HCT116 (cell line): ENCODE results near the gene KIF26B. TPM values are rescaled to one million over a fixed set of nuclear protein-coding genes. Genes with fewer than 3 reads are reported as not detected.

ENCODE experiments used
- ATAC-seq: fragments of 200-7000 bp; cut with Tn5 transposase; 2 replicates; pipeline ENCODE4 v1.9.1; 2020; ENCODE audit warnings: mild to moderate bottlenecking, moderate library complexity
- BruUV-seq: library from RNA; stranded (reverse); fragments of 400-500 nt; replicated peaks from 2 replicates; lab custom pipeline; 2021; lab: Mats Ljungman, UMichigan
- CTCF ChIA-PET: fragments of 300-600 bp; sonication (Branson Sonifier 250); formaldehyde crosslinking; loops from one replicate; lab custom pipeline; 2021; ENCODE audit warnings: antibody characterized with exemption; lab: Charles Lee
- POLR2A ChIA-PET: fragments of 300-600, 350-600 bp; sonication (Branson Sonifier 250); formaldehyde crosslinking; loops from one replicate; lab custom pipeline; 2021; ENCODE audit warnings: antibody characterized with exemption; lab: Charles Lee
- RAD21 ChIA-PET, 2 experiments: fragments of 300-600 bp; sonication (Branson Sonifier 250); formaldehyde crosslinking; loops; one replicate each; lab custom pipeline; 2023; ENCODE audit warnings: low total read pairs in 2 of 2; ENCODE audit not compliant: uncharacterized antibody in 2 of 2, unreplicated experiment in 2 of 2, low non-redundant PET in 1 of 2; lab: Charles Lee
- DNase-seq: peaks from one replicate; pipeline ENCODE4 v3.0.0-alpha.2; 2010; ENCODE audit warnings: low read depth, low spot score
- H2AFZ ChIP-seq: fragments of 200-600 bp; shearing (Covaris generic), sonication (generic); 2 replicates; pipeline ENCODE4 v1.6.1; 2017; ENCODE audit warnings: low read depth, mixed run types, mixed read lengths, antibody characterized with exemption, low read length; ENCODE audit not compliant: poor library complexity, severe bottlenecking
- H3K27ac ChIP-seq: 2 replicates; pipeline ENCODE4 v1.5.1; 2012; ENCODE audit warnings: low read depth, low read length
- H3K27me3 ChIP-seq: fragments of 200-600 bp; sonication (generic); 2 replicates; pipeline ENCODE4 v1.6.1; 2016; ENCODE audit warnings: mixed run types, low read length, mixed read lengths; ENCODE audit not compliant: insufficient read depth
- H3K36me3 ChIP-seq, 2 experiments: fragments of 200-500 bp in 1 of 2; fragments of 200-600 bp in 1 of 2; sonication (Bioruptor generic) in 1 of 2; sonication (generic) in 1 of 2; 2 replicates each; pipeline versions ENCODE4 v1.5.1 to v1.6.1; 2014 to 2016; ENCODE audit warnings: low read length in 2 of 2, inconsistent platforms in 1 of 2, mixed read lengths in 1 of 2, mixed run types in 1 of 2; ENCODE audit not compliant: insufficient read depth in 2 of 2, control insufficient read depth in 1 of 2
- H3K4me1 ChIP-seq, 2 experiments: fragments of 200-600 bp in 1 of 2; sonication (generic) in 1 of 2; 2 replicates each; pipeline versions ENCODE4 v1.5.1 to v1.6.1; 2012 to 2017; ENCODE audit warnings: low read length in 2 of 2, inconsistent platforms in 1 of 2, mild to moderate bottlenecking in 1 of 2, mixed read lengths in 1 of 2, mixed run types in 1 of 2, moderate library complexity in 1 of 2; ENCODE audit not compliant: insufficient read depth in 2 of 2, control insufficient read depth in 1 of 2
- H3K4me2 ChIP-seq: fragments of 200-600 bp; sonication (generic); 2 replicates; pipeline ENCODE4 v1.6.1; 2017; ENCODE audit warnings: mixed run types, low read length, mixed read lengths
- H3K4me3 ChIP-seq, 2 experiments: fragments of 200-600 bp in 1 of 2; sonication (generic) in 1 of 2; replicated peaks in 1 of 2; 2 replicates each; pipeline ENCODE4 v1.5.1; 2011 to 2016; ENCODE audit warnings: low read length in 2 of 2, control low read depth in 1 of 2, low read depth in 1 of 2, mild to moderate bottlenecking in 1 of 2, mixed read lengths in 1 of 2, mixed run types in 1 of 2
- H3K79me2 ChIP-seq: fragments of 200-600 bp; sonication (generic); 2 replicates; pipeline ENCODE4 v1.6.1; 2017; ENCODE audit warnings: mild to moderate bottlenecking, mixed run types, low read length, moderate library complexity, mixed read lengths; ENCODE audit not compliant: insufficient read depth
- H3K9ac ChIP-seq: fragments of 200-600 bp; sonication (generic); 2 replicates; pipeline ENCODE4 v1.6.1; 2016; ENCODE audit warnings: low read length, mixed read lengths
- H3K9me2 ChIP-seq: fragments of 200-600 bp; sonication (generic), shearing (Covaris generic); 2 replicates; pipeline ENCODE4 v1.6.1; 2017; ENCODE audit warnings: mixed run types, mild to moderate bottlenecking, moderate library complexity; ENCODE audit not compliant: insufficient read depth
- H3K9me3 ChIP-seq, 2 experiments: fragments of 200-500 bp in 1 of 2; fragments of 200-600 bp in 1 of 2; sonication (Bioruptor generic) in 1 of 2; sonication (generic) in 1 of 2; 2 replicates each; pipeline ENCODE4 v1.6.1; 2014 to 2017; ENCODE audit warnings: low read length in 2 of 2, mixed read lengths in 2 of 2, inconsistent platforms in 1 of 2, low read depth in 1 of 2, mild to moderate bottlenecking in 1 of 2, mixed run types in 1 of 2, moderate library complexity in 1 of 2; ENCODE audit not compliant: control insufficient read depth in 1 of 2, insufficient read depth in 1 of 2
- H4K20me1 ChIP-seq: fragments of 200-600 bp; sonication (generic), shearing (Covaris generic); 2 replicates; pipeline ENCODE4 v1.6.1; 2017; ENCODE audit warnings: mixed run types, mild to moderate bottlenecking, moderate library complexity; ENCODE audit not compliant: insufficient read depth
- CEBPB ChIP-seq: IDR thresholded peaks from 2 replicates; pipeline ENCODE4 v1.6.1; 2012; ENCODE audit warnings: low read depth
- EGR1 ChIP-seq: IDR thresholded peaks from 2 replicates; pipeline ENCODE4 v1.6.1; 2012; ENCODE audit warnings: low read depth
- EZH2 ChIP-seq: fragments of 200-600 bp; sonication (generic); IDR thresholded peaks from 2 replicates; pipeline ENCODE4 v1.6.1; 2017; ENCODE audit warnings: antibody characterized with exemption, mixed run types
- FOSL1 ChIP-seq: IDR thresholded peaks from 2 replicates; pipeline ENCODE4 v1.6.1; 2012; ENCODE audit warnings: low read depth
- JUND ChIP-seq: IDR thresholded peaks from 2 replicates; pipeline ENCODE4 v1.6.1; 2012
- POLR2A ChIP-seq: IDR thresholded peaks from 2 replicates; pipeline ENCODE4 v1.7.0; 2011; ENCODE audit warnings: borderline replicate concordance; ENCODE audit not compliant: insufficient read depth, insufficient read length; ENCODE audit errors: extremely low read depth
- REST ChIP-seq: IDR thresholded peaks from 2 replicates; pipeline ENCODE4 v1.6.1; 2012; ENCODE audit warnings: low read depth
- SIN3A ChIP-seq: IDR thresholded peaks from 2 replicates; pipeline ENCODE4 v1.6.1; 2012; ENCODE audit warnings: low read depth
- SP1 ChIP-seq: IDR thresholded peaks from 2 replicates; pipeline ENCODE4 v1.6.1; 2012; ENCODE audit warnings: low read depth
- SRF ChIP-seq: IDR thresholded peaks from 2 replicates; pipeline ENCODE4 v1.6.1; 2012; ENCODE audit warnings: low read depth
- TCF7L2 ChIP-seq: IDR thresholded peaks from 2 replicates; pipeline ENCODE4 v1.7.0; 2011; ENCODE audit warnings: borderline replicate concordance, inconsistent platforms; ENCODE audit not compliant: insufficient read depth, insufficient read length; ENCODE audit errors: extremely low read depth
- YY1 ChIP-seq: IDR thresholded peaks from 2 replicates; pipeline ENCODE4 v1.6.1; 2011; ENCODE audit warnings: low read length, low read depth, moderate library complexity, mild to moderate bottlenecking; ENCODE audit not compliant: insufficient replicate concordance; ENCODE audit errors: extremely low read depth
- ZNF274 ChIP-seq: fragments of 200-500 bp; sonication (Bioruptor generic); IDR thresholded peaks from 2 replicates; pipeline ENCODE4 v1.6.1; 2014; ENCODE audit warnings: mild to moderate bottlenecking, low read depth, low read length, inconsistent platforms
- intact Hi-C: fragments of 100-400 bp; cut with micrococcal nuclease; formaldehyde crosslinking; loops from 2 replicates; pipeline ENCODE4 v1.10.0; 2022
- total RNA-seq: library from RNA; stranded (reverse); gene quantifications from one replicate; pipeline ENCODE4 v1.2.1, GENCODE V29; 2021; ENCODE audit not compliant: unreplicated experiment
- TF ChIP-seq, protein P1 (sequence below): IDR thresholded peaks from 2 replicates; pipeline ENCODE4 v1.6.1; 2012
- TF ChIP-seq, protein P2 (sequence below): IDR thresholded peaks from 2 replicates; pipeline ENCODE4 v1.6.1; 2012
- TF ChIP-seq, protein P3 (sequence below): IDR thresholded peaks from 2 replicates; pipeline ENCODE4 v1.6.1; 2011; ENCODE audit warnings: mild to moderate bottlenecking, low read length, moderate library complexity; ENCODE audit not compliant: insufficient replicate concordance; ENCODE audit errors: extremely low read depth

Gene KIF26B
- total RNA-seq, 1 experiment from 2014 or later, result 0.49 TPM

DNA sequence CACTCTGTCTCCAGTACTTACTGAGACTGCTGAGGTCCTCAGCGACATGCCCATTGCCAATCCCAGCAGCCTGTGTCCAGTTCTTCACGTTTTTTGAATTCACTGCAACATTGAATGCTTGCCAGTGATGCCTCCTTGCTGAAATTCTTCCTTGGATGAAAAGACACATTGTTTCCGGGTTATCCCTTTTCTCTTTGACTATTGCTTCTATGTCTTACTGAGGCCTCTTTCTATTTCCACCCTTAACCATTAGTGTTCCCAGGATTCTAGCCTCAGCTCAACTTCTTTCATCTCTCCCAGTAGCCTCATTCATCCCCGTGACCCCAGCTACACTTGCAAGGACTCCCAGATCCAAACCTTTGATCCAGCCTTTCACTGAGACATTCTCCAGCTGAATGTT is 46.5 kb upstream of the KIF26B start:
- no peaks in the 10 kb centered on the region for H3K9me3 ChIP-seq
- intact Hi-C loops, result no loop called here
- H3K4me3 ChIP-seq, result no peak overlapping the region
- no peaks in the 10 kb centered on the region for H4K20me1 ChIP-seq
- RAD21 ChIA-PET, result no interaction called here
- H3K9me2 ChIP-seq, result no peaks in the 10 kb centered on the region
- H3K27me3 ChIP-seq, result no peaks in the 10 kb centered on the region
- H3K27ac ChIP-seq, result no peak overlapping the region
- no TSS peak for BruUV-seq
- TF ChIP-seq REST, result no peak
- no peak for TF ChIP-seq EZH2
- TF ChIP-seq TCF7L2, result no peak
- no peak for TF ChIP-seq SRF
- TF ChIP-seq SP1, result no peak
- TF ChIP-seq, protein P1, sequence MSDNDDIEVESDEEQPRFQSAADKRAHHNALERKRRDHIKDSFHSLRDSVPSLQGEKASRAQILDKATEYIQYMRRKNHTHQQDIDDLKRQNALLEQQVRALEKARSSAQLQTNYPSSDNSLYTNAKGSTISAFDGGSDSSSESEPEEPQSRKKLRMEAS, result no peak
- no peak for TF ChIP-seq ZNF274
- TF ChIP-seq, protein P2, sequence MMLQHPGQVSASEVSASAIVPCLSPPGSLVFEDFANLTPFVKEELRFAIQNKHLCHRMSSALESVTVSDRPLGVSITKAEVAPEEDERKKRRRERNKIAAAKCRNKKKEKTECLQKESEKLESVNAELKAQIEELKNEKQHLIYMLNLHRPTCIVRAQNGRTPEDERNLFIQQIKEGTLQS, result no peak
- TF ChIP-seq SIN3A, result no peak
- TF ChIP-seq CEBPB, result no peak
- no peak for TF ChIP-seq POLR2A
- TF ChIP-seq JUND, result no peak
- TF ChIP-seq FOSL1, result no peak
- TF ChIP-seq, protein P3, sequence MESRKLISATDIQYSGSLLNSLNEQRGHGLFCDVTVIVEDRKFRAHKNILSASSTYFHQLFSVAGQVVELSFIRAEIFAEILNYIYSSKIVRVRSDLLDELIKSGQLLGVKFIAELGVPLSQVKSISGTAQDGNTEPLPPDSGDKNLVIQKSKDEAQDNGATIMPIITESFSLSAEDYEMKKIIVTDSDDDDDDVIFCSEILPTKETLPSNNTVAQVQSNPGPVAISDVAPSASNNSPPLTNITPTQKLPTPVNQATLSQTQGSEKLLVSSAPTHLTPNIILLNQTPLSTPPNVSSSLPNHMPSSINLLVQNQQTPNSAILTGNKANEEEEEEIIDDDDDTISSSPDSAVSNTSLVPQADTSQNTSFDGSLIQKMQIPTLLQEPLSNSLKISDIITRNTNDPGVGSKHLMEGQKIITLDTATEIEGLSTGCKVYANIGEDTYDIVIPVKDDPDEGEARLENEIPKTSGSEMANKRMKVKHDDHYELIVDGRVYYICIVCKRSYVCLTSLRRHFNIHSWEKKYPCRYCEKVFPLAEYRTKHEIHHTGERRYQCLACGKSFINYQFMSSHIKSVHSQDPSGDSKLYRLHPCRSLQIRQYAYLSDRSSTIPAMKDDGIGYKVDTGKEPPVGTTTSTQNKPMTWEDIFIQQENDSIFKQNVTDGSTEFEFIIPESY, result no peak
- no peak for TF ChIP-seq YY1
- TF ChIP-seq EGR1, result no peak
- POLR2A ChIA-PET, result no interaction called here
- H3K9ac ChIP-seq, result no peak overlapping the region
- no peaks in the 10 kb centered on the region for H3K36me3 ChIP-seq
- DNase-seq, result no peak
- H3K4me1 ChIP-seq, result no peaks in the 10 kb centered on the region; a peak in 1 of 4 replicates
- no peak overlapping the region for H3K4me2 ChIP-seq
- no peaks in the 10 kb centered on the region for H3K79me2 ChIP-seq
- no peak overlapping the region for H2AFZ ChIP-seq
- CTCF ChIA-PET, result no interaction called here
- ATAC-seq, result no peak
